ENCODE results near the gene IRX6.

The IRX6 gene

GRCh38 chr16:55323637-55324271, at the start of gene IRX6:
Gene IRX6 (plus strand): TSS chr16:55324203. CDS start chr16:55325092, 889 bp downstream.
- no peak for DNase-seq (ENCODE audit: low read depth in 2 of 2)

- DNase-seq (ENCODE audit: low read depth in 2 of 2), result no peak
Measured at GRCh38 chr16:55274391-55274790, 49.6 kb upstream of the IRX6 start.

- DNase-seq (ENCODE audit: low read depth in 2 of 2), result no peak
Measured at GRCh38 chr16:55275167-55275566, 48.8 kb upstream of the IRX6 start.

GRCh38 chr16:55275869-55276268, 48.1 kb upstream of the IRX6 start:
- DNase-seq (ENCODE audit: low read depth in 2 of 2), result no peak

- DNase-seq (ENCODE audit: low read depth in 2 of 2), result no peak
Measured at GRCh38 chr16:55277536-55277935, 46.5 kb upstream of the IRX6 start.

GRCh38 chr16:55279598-55279997, 44.4 kb upstream of the IRX6 start:
- no peak for DNase-seq (ENCODE audit: low read depth in 2 of 2)

GRCh38 chr16:55280587-55280986, 43.4 kb upstream of the IRX6 start:
- DNase-seq (ENCODE audit: low read depth in 2 of 2), result no peak

- DNase-seq (ENCODE audit: low read depth in 2 of 2), result no peak
Measured at GRCh38 chr16:55282441-55282840, 41.6 kb upstream of the IRX6 start.

- DNase-seq (ENCODE audit: low read depth in 2 of 2), result no peak
Measured at GRCh38 chr16:55283812-55284717, 39.9 kb upstream of the IRX6 start.

GRCh38 chr16:55284718-55285099, 39.3 kb upstream of the IRX6 start:
- no peak for DNase-seq (ENCODE audit: low read depth in 2 of 2)

- DNase-seq (ENCODE audit: low read depth in 2 of 2), result no peak
Measured at GRCh38 chr16:55285586-55285985, 38.4 kb upstream of the IRX6 start.

- DNase-seq (ENCODE audit: low read depth in 2 of 2), result no peak
Measured at GRCh38 chr16:55289353-55289752, 34.6 kb upstream of the IRX6 start.

GRCh38 chr16:55291847-55292246, 32.2 kb upstream of the IRX6 start:
- DNase-seq (ENCODE audit: low read depth in 2 of 2), result no peak

GRCh38 chr16:55292491-55292890, 31.5 kb upstream of the IRX6 start:
- no peak for DNase-seq (ENCODE audit: low read depth in 2 of 2)

GRCh38 chr16:55294129-55294528, 29.9 kb upstream of the IRX6 start:
- DNase-seq (ENCODE audit: low read depth in 2 of 2), result no peak

GRCh38 chr16:55294931-55295342, 29.1 kb upstream of the IRX6 start:
- no peak for DNase-seq (ENCODE audit: low read depth in 2 of 2)

- no peak for DNase-seq (ENCODE audit: low read depth in 2 of 2)
Measured at GRCh38 chr16:55297062-55297909, 26.7 kb upstream of the IRX6 start.

- DNase-seq (ENCODE audit: low read depth in 2 of 2), result no peak
Measured at GRCh38 chr16:55297910-55298479, 26.0 kb upstream of the IRX6 start.

- DNase-seq (ENCODE audit: low read depth in 2 of 2), result no peak
Measured at GRCh38 chr16:55301385-55302008, 22.5 kb upstream of the IRX6 start.

GRCh38 chr16:55302635-55303034, 21.4 kb upstream of the IRX6 start:
- no peak for DNase-seq (ENCODE audit: low read depth in 2 of 2)

- no peak for DNase-seq (ENCODE audit: low read depth in 2 of 2)
Measured at GRCh38 chr16:55308973-55309372, 15.0 kb upstream of the IRX6 start.
